Measurements from ENCODE around the gene ABCB9.

- TF ChIP-seq POLR2A (IDR thresholded peaks at IDR 0.05; ENCODE audit: control extremely low read depth in 1 of 2, low read depth in 2 of 2, low read length in 2 of 2) = no peak
- TF ChIP-seq JUND (IDR thresholded peaks at IDR 0.05; ENCODE audit: low read length) = no peak
- TF ChIP-seq HDAC2 (IDR thresholded peaks at IDR 0.05; ENCODE audit: borderline replicate concordance in 1 of 2, low read depth in 2 of 2, low read length in 2 of 2) = no peak
- TF ChIP-seq CTCF (IDR thresholded peaks at IDR 0.05; ENCODE audit: control extremely low read depth in 1 of 3, insufficient read depth in 1 of 3, low read depth in 1 of 3, low read length in 3 of 3) = no peak
- TF ChIP-seq SUZ12 (IDR thresholded peaks at IDR 0.05; ENCODE audit: low read length) = no peak
- TF ChIP-seq EP300 (IDR thresholded peaks at IDR 0.05; ENCODE audit: borderline replicate concordance in 1 of 2, low read depth in 2 of 2, low read length in 2 of 2) = no peak
- no peak for TF ChIP-seq HDAC6 (IDR thresholded peaks at IDR 0.05; ENCODE audit: low read depth, low read length)
Measured at GRCh38 chr12:122880155-122880667, 86.1 kb downstream of the ABCB9 start.

Data from H1 (cell line).